Pancreas (tissue), 10 donors: ENCODE data around the gene ZNF775. TPM values are rescaled to one million over a fixed set of nuclear protein-coding genes. Genes with fewer than 3 reads are reported as not detected.
A peak's percentile ranks its signal among the peaks of the same experiment; 100 is the strongest.

Experiments used
- ATAC-seq, 4 donors: fragments of 200-7000 bp; cut with Tn5 transposase; one replicate each; pipeline versions ENCODE4 v1.8.0 to v1.9.1; 2020; ENCODE audit warnings: mild to moderate bottlenecking in 4 of 4, moderate library complexity in 4 of 4
- DNase-seq, 6 donors: peaks; one replicate each; pipeline ENCODE4 v3.0.0-alpha.2; 2020
- FAIRE-seq: peaks from 2 replicates; lab custom pipeline; 2012; peaks lifted over from hg19 to GRCh38; lab: Jason Lieb, UNC
- H3K27ac ChIP-seq, 4 donors: fragments of 200-600 bp; sonication (generic); 1 replicate in 3 of 4; 2 replicates in 1 of 4; pipeline versions ENCODE4 v1.5.0 to v1.8.0; 2020
- H3K27me3 ChIP-seq, 4 donors: fragments of 200-600 bp; one replicate each; pipeline ENCODE4 v1.8.0; 2021
- H3K36me3 ChIP-seq, 3 donors: fragments of 200-600 bp; sonication (generic) in 1 of 3; one replicate each; pipeline versions ENCODE4 v1.5.0 to v1.8.0; 2020 to 2021
- H3K4me1 ChIP-seq, 3 donors: fragments of 200-600 bp; one replicate each; pipeline ENCODE4 v1.8.0; 2021
- H3K4me3 ChIP-seq, 4 donors: fragments of 200-600 bp; sonication (generic) in 2 of 4; one replicate each; pipeline versions ENCODE4 v1.5.0 to v1.8.0; 2020 to 2021
- H3K9me3 ChIP-seq, 4 donors: fragments of 200-600 bp; one replicate each; pipeline ENCODE4 v1.8.0; 2021
- WGBS, 2 donors: extraction: QIAGEN DNeasy Blood & Tissue Kit; methylation state at CpG; one replicate each; pipeline ENCODE4 v1.1.7; 2013; 5-methylcytosine and 5-hydroxymethylcytosine counted together
- intact Hi-C, 3 donors: fragments of 100-400 bp; cut with DNase I; formaldehyde crosslinking; loops; one replicate each; pipeline versions ENCODE4 v1.11.1 to v1.14.2; 2022
- polyA plus RNA-seq, 2 donors: library from polyadenylated mRNA; stranded (reverse); fragments of 200-250 nt; gene quantifications; one replicate each; pipeline ENCODE4 v1.2.3, GENCODE V29; 2013
- total RNA-seq, 6 donors: library from RNA; stranded (reverse); fragmentation: NEBNext Ultra II Directional in 4 of 6; extraction: Animal tissue kit (Norgen Biotek cat#: 25700) in 4 of 6; gene quantifications; one replicate each; pipeline versions ENCODE4 v1.2.1 to v1.2.4, GENCODE V29; 2021 to 2023
- TF ChIP-seq, protein P1 (sequence below), 4 donors: fragments of 200-600 bp; sonication (generic) in 3 of 4; IDR thresholded peaks; one replicate each; pipeline versions ENCODE4 v1.5.0 to v1.8.0; 2021; ENCODE audit warnings: antibody characterized with exemption in 4 of 4
- donor health status: healthy with polysubstance abuse.
- donor health status: DM: no; HTN: no; CAD: no; lungs with moderate emphysema.
- donor health status: DM: no; HTN: no; CAD: no.
- donor health status: control.
- donor health status: control.
- donor health status: Bipolar disorder and iron deficiency.
- donor health status: DM: yes; HTN: yes; CAD: no.
- donor health status: DM: no; HTN: no; CAD: no.
- donor health status: DM: no; HTN: no; CAD: no.
- donor health status: DM: yes; HTN: yes; CAD: no.

Gene ZNF775
- total and polyA plus RNA-seq, 8 donors = 2.0 to 7.4 (median 2.9) TPM

DNA sequence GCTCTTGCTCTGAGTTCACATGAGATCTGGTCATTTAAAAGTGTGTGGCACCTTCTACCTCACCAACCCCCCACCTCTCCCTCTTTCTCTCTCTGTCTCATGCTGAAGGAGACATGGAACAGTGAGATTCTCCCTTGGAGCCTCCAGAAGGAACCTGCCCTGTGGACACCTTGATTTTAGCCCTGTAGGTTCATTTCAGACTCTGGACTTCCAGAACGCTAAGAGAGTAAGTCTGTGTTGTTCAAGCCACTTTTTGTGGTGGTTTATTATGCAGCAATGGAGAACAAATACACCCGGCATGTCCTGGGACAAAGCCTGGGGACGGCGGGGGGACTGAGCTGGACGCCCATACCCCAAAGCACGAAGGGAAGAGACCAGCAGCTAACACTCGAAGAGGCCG lies 50.6 kb downstream of the ZNF775 start:
- ATAC-seq = no peak
- TF ChIP-seq, protein P1, sequence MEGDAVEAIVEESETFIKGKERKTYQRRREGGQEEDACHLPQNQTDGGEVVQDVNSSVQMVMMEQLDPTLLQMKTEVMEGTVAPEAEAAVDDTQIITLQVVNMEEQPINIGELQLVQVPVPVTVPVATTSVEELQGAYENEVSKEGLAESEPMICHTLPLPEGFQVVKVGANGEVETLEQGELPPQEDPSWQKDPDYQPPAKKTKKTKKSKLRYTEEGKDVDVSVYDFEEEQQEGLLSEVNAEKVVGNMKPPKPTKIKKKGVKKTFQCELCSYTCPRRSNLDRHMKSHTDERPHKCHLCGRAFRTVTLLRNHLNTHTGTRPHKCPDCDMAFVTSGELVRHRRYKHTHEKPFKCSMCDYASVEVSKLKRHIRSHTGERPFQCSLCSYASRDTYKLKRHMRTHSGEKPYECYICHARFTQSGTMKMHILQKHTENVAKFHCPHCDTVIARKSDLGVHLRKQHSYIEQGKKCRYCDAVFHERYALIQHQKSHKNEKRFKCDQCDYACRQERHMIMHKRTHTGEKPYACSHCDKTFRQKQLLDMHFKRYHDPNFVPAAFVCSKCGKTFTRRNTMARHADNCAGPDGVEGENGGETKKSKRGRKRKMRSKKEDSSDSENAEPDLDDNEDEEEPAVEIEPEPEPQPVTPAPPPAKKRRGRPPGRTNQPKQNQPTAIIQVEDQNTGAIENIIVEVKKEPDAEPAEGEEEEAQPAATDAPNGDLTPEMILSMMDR (IDR thresholded peaks at IDR 0.05) = no peak
- no peak for FAIRE-seq
- no peak overlapping the region for H3K27ac ChIP-seq
- no peaks in the 10 kb centered on the region for H3K27me3 ChIP-seq
- WGBS, 2 donors = 62 to 68% methylated on average over 8 of the region's 8 CpGs
- no peaks in the 10 kb centered on the region for H3K36me3 ChIP-seq
- no peak overlapping the region for H3K4me3 ChIP-seq
- intact Hi-C loops = no loop called here
- DNase-seq = no peak
- H3K4me1 ChIP-seq = no peaks in the 10 kb centered on the region
- no peaks in the 10 kb centered on the region for H3K9me3 ChIP-seq

GRCh38 chr7:150430465-150431085 lies 51.4 kb downstream of the ZNF775 start:
- H3K4me3 ChIP-seq = no peak overlapping the region
- H3K27ac ChIP-seq = no peak overlapping the region
- ATAC-seq (no peak), DNase-seq (no peak), FAIRE-seq (no peak)
- H3K4me1 ChIP-seq = no peaks in the 10 kb centered on the region
- H3K36me3 ChIP-seq = no peaks in the 10 kb centered on the region
- no peaks in the 10 kb centered on the region for H3K27me3 ChIP-seq
- 79 to 88% methylated on average over 13 to 14 of the region's 14 CpGs for WGBS, 2 donors
- H3K9me3 ChIP-seq = no peaks in the 10 kb centered on the region
- intact Hi-C loops = no loop called here
- TF ChIP-seq, protein P1 (IDR thresholded peaks at IDR 0.05) = no peak

DNA sequence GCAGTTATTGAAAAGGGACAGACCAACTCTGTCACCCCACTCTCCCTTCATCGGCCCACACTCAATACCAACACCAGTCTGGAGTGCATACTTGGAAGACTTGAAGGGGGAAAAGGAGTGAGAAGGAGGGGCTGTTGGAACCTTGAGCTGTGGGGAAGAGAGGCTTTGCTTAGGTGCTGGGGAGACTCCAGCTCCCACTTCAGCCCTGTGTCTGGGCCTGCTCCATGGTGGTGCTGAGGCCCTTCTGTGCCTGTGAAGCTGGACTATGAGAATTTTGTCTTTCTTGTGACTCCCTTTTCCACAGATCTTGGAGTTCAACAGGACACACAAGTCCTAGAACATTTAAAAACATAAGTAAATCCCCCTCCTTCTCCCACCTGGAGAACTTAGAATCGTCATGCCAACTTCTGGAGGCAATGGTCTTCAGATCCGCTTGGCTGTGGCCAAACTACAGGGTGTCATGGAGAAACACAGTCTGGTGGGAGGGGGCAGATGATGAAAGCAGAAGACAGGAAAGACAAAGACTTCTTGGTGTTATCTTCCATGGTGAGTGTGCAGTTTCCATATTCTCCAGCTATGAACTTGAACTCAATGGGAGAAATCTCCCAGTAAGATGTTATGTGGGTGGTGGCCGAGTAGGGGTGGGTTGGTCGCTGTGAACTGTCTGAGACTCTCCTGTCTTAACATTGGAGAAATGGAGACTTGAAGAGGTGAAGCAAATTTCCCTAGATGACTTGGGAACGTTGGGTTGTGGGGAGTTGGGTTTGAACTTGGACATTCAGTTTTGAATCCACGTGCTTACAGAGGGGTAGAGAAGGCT lies 52.9 kb downstream of the ZNF775 start:
- TF ChIP-seq, protein P1 (IDR thresholded peaks at IDR 0.05) = no peak
- FAIRE-seq (no peak), DNase-seq (no peak), ATAC-seq (no peak)
- Histone ChIP-seq H3K9me3 (no peaks in the 10 kb centered on the region), H3K27ac (no peak overlapping the region), H3K36me3 (no peaks in the 10 kb centered on the region), H3K4me1 (no peaks in the 10 kb centered on the region), H3K4me3 (no peak overlapping the region), H3K27me3 (no peaks in the 10 kb centered on the region)
- WGBS, 2 donors = 81 to 86% methylated on average over 7 of the region's 7 CpGs
- intact Hi-C loops = no loop called here

- DNase-seq (no peak), FAIRE-seq (no peak), ATAC-seq (peak in 3 of 4 donors; percentile 14 to 51 (median 29))
- H3K36me3 ChIP-seq = no peaks in the 10 kb centered on the region
- no peaks in the 10 kb centered on the region for H3K9me3 ChIP-seq
- intact Hi-C loops = no loop called here
- WGBS, 2 donors = 53 to 59% methylated on average over 14 of the region's 14 CpGs
- TF ChIP-seq, protein P1 (IDR thresholded peaks at IDR 0.05) = no peak
- no peak overlapping the region for H3K4me3 ChIP-seq
- no peak overlapping the region for H3K27ac ChIP-seq
- no peaks in the 10 kb centered on the region for H3K27me3 ChIP-seq
- no peaks in the 10 kb centered on the region for H3K4me1 ChIP-seq
Measured at GRCh38 chr7:150432915-150433892, 54.1 kb downstream of the ZNF775 start.
